Endothelial cell of umbilical vein (primary cell): ENCODE results near the gene ASTN1. TPM values are rescaled to one million over a fixed set of nuclear protein-coding genes. Genes with fewer than 3 reads are reported as not detected.

Source experiments
- BruUV-seq: library from RNA; stranded (reverse); fragments of 400-500 nt; replicated peaks from 2 replicates; lab custom pipeline; 2021; lab: Mats Ljungman, UMichigan
- CTCF ChIA-PET: fragments of 300-600, 350-600 bp; sonication (Branson Sonifier 250); formaldehyde crosslinking; loops from one replicate; lab custom pipeline; 2021; ENCODE audit warnings: antibody characterized with exemption, inconsistent platforms; lab: Charles Lee
- POLR2A ChIA-PET: fragments of 300-600, 350-600 bp; sonication (Branson Sonifier 250); formaldehyde crosslinking; loops from one replicate; lab custom pipeline; 2021; ENCODE audit warnings: antibody characterized with exemption, inconsistent platforms; lab: Charles Lee
- DNase-seq: peaks from one replicate; pipeline ENCODE4 v3.0.0-alpha.2; 2011; ENCODE audit warnings: low read depth, low spot score
- FAIRE-seq: peaks from 2 replicates; lab custom pipeline; 2011; peaks lifted over from hg19 to GRCh38; lab: Jason Lieb, UNC
- H2AFZ ChIP-seq: 2 replicates; pipeline ENCODE4 v1.6.0; 2012; ENCODE audit warnings: low read depth, low read length, control low read depth, inconsistent platforms
- H3K27ac ChIP-seq: 2 replicates; pipeline ENCODE4 v1.5.1; 2011; ENCODE audit warnings: low read depth, mild to moderate bottlenecking, control low read depth, low read length, moderate library complexity; ENCODE audit not compliant: insufficient read depth
- H3K27me3 ChIP-seq, 2 experiments: 2 replicates each; pipeline versions ENCODE4 v1.6.0 to v1.6.1; 2011; ENCODE audit warnings: low read length in 2 of 2, mixed read lengths in 1 of 2; ENCODE audit not compliant: control insufficient read depth in 2 of 2, insufficient read depth in 2 of 2
- H3K36me3 ChIP-seq, 2 experiments: 2 replicates in 1 of 2; 3 replicates in 1 of 2; pipeline ENCODE4 v1.5.1; 2011; ENCODE audit warnings: low read length in 2 of 2, mild to moderate bottlenecking in 1 of 2, moderate library complexity in 1 of 2; ENCODE audit not compliant: control insufficient read depth in 2 of 2, insufficient read depth in 2 of 2; ENCODE audit errors: extremely low read depth in 1 of 2
- H3K4me1 ChIP-seq: 3 replicates; pipeline ENCODE4 v1.5.1; 2011; ENCODE audit warnings: mild to moderate bottlenecking, low read length; ENCODE audit not compliant: control insufficient read depth, insufficient read depth; ENCODE audit errors: extremely low read depth
- H3K4me2 ChIP-seq: 2 replicates; pipeline ENCODE4 v1.6.1; 2011; ENCODE audit warnings: low read length, control low read depth, mixed read lengths; ENCODE audit not compliant: insufficient read depth
- H3K4me3 ChIP-seq, 3 experiments: fragments of 200-600 bp in 1 of 3; sonication (generic), shearing (Covaris generic) in 1 of 3; replicated peaks in 1 of 3; 2 replicates each; pipeline ENCODE4 v1.5.1; 2011 to 2016; ENCODE audit warnings: control low read depth in 3 of 3, low read length in 3 of 3, mild to moderate bottlenecking in 2 of 3, inconsistent platforms in 1 of 3, low read depth in 1 of 3, moderate library complexity in 1 of 3; ENCODE audit not compliant: insufficient read depth in 1 of 3
- H3K79me2 ChIP-seq: 2 replicates; pipeline ENCODE4 v1.6.0; 2012; ENCODE audit warnings: low read length, inconsistent platforms; ENCODE audit not compliant: control insufficient read depth, insufficient read depth
- H3K9ac ChIP-seq: replicated peaks from 2 replicates; pipeline ENCODE3; 2011; ENCODE audit warnings: low read length, control low read depth; ENCODE audit not compliant: insufficient read depth; ENCODE audit errors: extremely low read depth
- H3K9me1 ChIP-seq: replicated peaks from 3 replicates; pipeline ENCODE4 v1.6.0; 2011; ENCODE audit warnings: mild to moderate bottlenecking, low read length; ENCODE audit not compliant: control insufficient read depth, insufficient read depth; ENCODE audit errors: extremely low read depth
- H3K9me3 ChIP-seq: replicated peaks from 2 replicates; pipeline ENCODE4 v1.5.1; 2012; ENCODE audit warnings: low read length, inconsistent platforms; ENCODE audit not compliant: control insufficient read depth, insufficient read depth
- H4K20me1 ChIP-seq: replicated peaks from 2 replicates; pipeline ENCODE3; 2011; ENCODE audit warnings: mild to moderate bottlenecking, low read length; ENCODE audit not compliant: control insufficient read depth, insufficient read depth; ENCODE audit errors: extremely low read depth
- EZH2 ChIP-seq: IDR thresholded peaks from 2 replicates; pipeline ENCODE4 v1.6.1; 2012; ENCODE audit warnings: borderline replicate concordance, low read depth, mild to moderate bottlenecking, moderate library complexity, low read length, inconsistent platforms; ENCODE audit not compliant: severe bottlenecking
- FOS ChIP-seq: IDR thresholded peaks from 2 replicates; pipeline ENCODE4 v1.6.1; 2011; ENCODE audit warnings: mild to moderate bottlenecking, low read length, moderate library complexity, borderline replicate concordance; ENCODE audit not compliant: insufficient read depth
- GATA2 ChIP-seq: IDR thresholded peaks from 2 replicates; pipeline ENCODE4 v1.7.0; 2011; ENCODE audit warnings: low read depth, mild to moderate bottlenecking, moderate library complexity, mixed read lengths, low read length; ENCODE audit not compliant: insufficient read length, insufficient read depth
- MYC ChIP-seq: IDR thresholded peaks from one replicate; pipeline ENCODE4 v1.6.1; 2011; ENCODE audit warnings: mild to moderate bottlenecking, low read depth, low read length
- POLR2A ChIP-seq: IDR thresholded peaks from 2 replicates; pipeline ENCODE4 v1.6.1; 2012; ENCODE audit warnings: low read depth, mild to moderate bottlenecking, control low read depth, low read length
- POLR2AphosphoS5 ChIP-seq: IDR thresholded peaks from 2 replicates; pipeline ENCODE4 v1.6.1; 2012; ENCODE audit warnings: low read depth, mild to moderate bottlenecking, control low read depth, low read length, moderate library complexity; ENCODE audit not compliant: insufficient read depth
- dilution Hi-C: fragments of 300-500 bp; cut with MboI; formaldehyde crosslinking; loops from one replicate; pipeline ENCODE4 v1.15.0; 2019; ENCODE audit warnings: low sequenced_read_pairs; ENCODE audit not compliant: extremely low pct_ligation_motif_present
- intact Hi-C: fragments of 100-400 bp; cut with micrococcal nuclease; formaldehyde crosslinking; loops from one replicate; pipeline ENCODE4 v1.10.0; 2022
- polyA plus RNA-seq, 4 experiments: library from polyadenylated mRNA; depleted of rRNA in 3 of 4; stranded (reverse) in 3 of 4; unstranded in 1 of 4; fragments of >200 nt; gene quantifications; 2 replicates each; pipeline versions ENCODE4 v1.2.1 to v1.2.3, GENCODE V29; 2011 to 2012; ENCODE audit warnings: missing spikeins in 1 of 4
- total RNA-seq: library from RNA; stranded (reverse); gene quantifications from 2 replicates; pipeline ENCODE4 v1.2.3, GENCODE V29; 2021
- TF ChIP-seq, protein P1 (sequence below): IDR thresholded peaks from 2 replicates; pipeline ENCODE4 v1.6.1; 2011; ENCODE audit not compliant: insufficient read depth, insufficient read length
- TF ChIP-seq, protein P2 (sequence below), 2 donors: IDR thresholded peaks; 1 replicate in 1 of 2; 2 replicates in 1 of 2; pipeline ENCODE4 v1.5.1; 2011; ENCODE audit warnings: low read length in 2 of 2, mild to moderate bottlenecking in 2 of 2, moderate library complexity in 2 of 2, control low read depth in 1 of 2, inconsistent platforms in 1 of 2, low read depth in 1 of 2; ENCODE audit not compliant: insufficient read depth in 1 of 2; ENCODE audit errors: extremely low read depth in 1 of 2

The ASTN1 gene
- total and polyA plus RNA-seq, 2 donors (not counting 3 experiments of a cell fraction or from before 2014, with no cell fraction given): 0.04 TPM; not detected in 1

- no TSS peak for BruUV-seq
- ChIA-PET POLR2A (no interaction called here), CTCF (interaction anchor here (1.0 kb wide), 1 partner anchor 1734 kb away, joined by 3 read pairs; no protein-coding TSS in a partner anchor)
- Histone ChIP-seq H3K9me1 (no peaks in the 10 kb centered on the region), H3K4me2 (no peak overlapping the region), H3K79me2 (no peaks in the 10 kb centered on the region), H3K27me3 (no peaks in the 10 kb centered on the region), H3K4me1 (no peaks in the 10 kb centered on the region), H3K27ac (no peak overlapping the region), H3K36me3 (no peaks in the 10 kb centered on the region), H3K9me3 (no peaks in the 10 kb centered on the region), H2AFZ (no peak overlapping the region), H4K20me1 (no peaks in the 10 kb centered on the region), H3K4me3 (no peak overlapping the region), H3K9ac (no peak overlapping the region)
- no peak for FAIRE-seq
- dilution Hi-C loops: no loop called here
- no peak for DNase-seq
- intact Hi-C loops: no loop called here
- TF ChIP-seq FOS: no peak
- TF ChIP-seq EZH2: no peak
- TF ChIP-seq POLR2AphosphoS5: no peak
- TF ChIP-seq MYC: no peak
- no peak for TF ChIP-seq POLR2A
- TF ChIP-seq GATA2: no peak
- TF ChIP-seq, protein P1, sequence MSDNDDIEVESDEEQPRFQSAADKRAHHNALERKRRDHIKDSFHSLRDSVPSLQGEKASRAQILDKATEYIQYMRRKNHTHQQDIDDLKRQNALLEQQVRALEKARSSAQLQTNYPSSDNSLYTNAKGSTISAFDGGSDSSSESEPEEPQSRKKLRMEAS: no peak
- TF ChIP-seq, protein P2, sequence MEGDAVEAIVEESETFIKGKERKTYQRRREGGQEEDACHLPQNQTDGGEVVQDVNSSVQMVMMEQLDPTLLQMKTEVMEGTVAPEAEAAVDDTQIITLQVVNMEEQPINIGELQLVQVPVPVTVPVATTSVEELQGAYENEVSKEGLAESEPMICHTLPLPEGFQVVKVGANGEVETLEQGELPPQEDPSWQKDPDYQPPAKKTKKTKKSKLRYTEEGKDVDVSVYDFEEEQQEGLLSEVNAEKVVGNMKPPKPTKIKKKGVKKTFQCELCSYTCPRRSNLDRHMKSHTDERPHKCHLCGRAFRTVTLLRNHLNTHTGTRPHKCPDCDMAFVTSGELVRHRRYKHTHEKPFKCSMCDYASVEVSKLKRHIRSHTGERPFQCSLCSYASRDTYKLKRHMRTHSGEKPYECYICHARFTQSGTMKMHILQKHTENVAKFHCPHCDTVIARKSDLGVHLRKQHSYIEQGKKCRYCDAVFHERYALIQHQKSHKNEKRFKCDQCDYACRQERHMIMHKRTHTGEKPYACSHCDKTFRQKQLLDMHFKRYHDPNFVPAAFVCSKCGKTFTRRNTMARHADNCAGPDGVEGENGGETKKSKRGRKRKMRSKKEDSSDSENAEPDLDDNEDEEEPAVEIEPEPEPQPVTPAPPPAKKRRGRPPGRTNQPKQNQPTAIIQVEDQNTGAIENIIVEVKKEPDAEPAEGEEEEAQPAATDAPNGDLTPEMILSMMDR (IDR thresholded peaks at IDR 0.05; ENCODE audit: extremely low read depth in 1 of 2, insufficient read depth in 1 of 2, low read depth in 1 of 2, low read length in 2 of 2): no peak
These were observed 279.2 kb downstream of the ASTN1 start for GRCh38 chr1:176885341-176885740.
